HepG2 (cell line): ENCODE results near the gene PNKD. TPM values are rescaled to one million over a fixed set of nuclear protein-coding genes. Genes with fewer than 3 reads are reported as not detected.

Source experiments
- CCAR2 ChIP-seq: fragments of 200-400 bp; formaldehyde crosslinking; optimal IDR thresholded peaks from 2 replicates; pipeline ENCODE3; 2018; ENCODE audit warnings: low read depth, mild to moderate bottlenecking, low read length, moderate library complexity
- CEBPB ChIP-seq: IDR thresholded peaks from 2 replicates; pipeline ENCODE4 v1.6.1; 2011; ENCODE audit warnings: low read depth, low read length, improper control_type of control experiment, borderline replicate concordance
- DNMT1 ChIP-seq: sonication (generic); formaldehyde crosslinking; IDR thresholded peaks from 2 replicates; pipeline ENCODE4 v1.5.1; 2020; ENCODE audit warnings: mild to moderate bottlenecking, missing genetic modification reagents
- FIP1L1 ChIP-seq: fragments of 200-400 bp; formaldehyde crosslinking; IDR thresholded peaks from 2 replicates; pipeline ENCODE4 v1.6.1; 2018; ENCODE audit warnings: low read depth, mild to moderate bottlenecking, low read length, moderate library complexity, borderline replicate concordance; ENCODE audit not compliant: insufficient read depth
- REL ChIP-seq: sonication (generic); formaldehyde crosslinking; conservative IDR thresholded peaks from 2 replicates; pipeline ENCODE4 v1.8.0; 2022; ENCODE audit warnings: mild to moderate bottlenecking, missing genetic modification reagents, moderate library complexity
- SRY ChIP-seq: sonication (generic); formaldehyde crosslinking; IDR thresholded peaks from 2 replicates; pipeline ENCODE4 v1.8.0; 2022; ENCODE audit warnings: mild to moderate bottlenecking, missing genetic modification reagents
- TBX3 ChIP-seq: fragments of 450-650 bp; IDR thresholded peaks from 2 replicates; pipeline ENCODE4 v1.6.1; 2017; ENCODE audit warnings: antibody characterized with exemption, mild to moderate bottlenecking, inconsistent platforms, borderline replicate concordance
- TP53 ChIP-seq: sonication (generic); formaldehyde crosslinking; conservative IDR thresholded peaks from 2 replicates; pipeline ENCODE4 v1.4.0; 2020; ENCODE audit warnings: missing genetic modification reagents
- ZNF234 ChIP-seq: sonication (generic); formaldehyde crosslinking; conservative IDR thresholded peaks from 2 replicates; pipeline ENCODE4 v1.5.1; 2020; ENCODE audit warnings: mild to moderate bottlenecking, missing genetic modification reagents
- ZNF737 ChIP-seq: sonication (generic); formaldehyde crosslinking; IDR thresholded peaks from 2 replicates; pipeline ENCODE4 v1.5.0; 2020; ENCODE audit warnings: missing genetic modification reagents, mild to moderate bottlenecking, borderline replicate concordance
- polyA plus RNA-seq, 8 experiments: library from polyadenylated mRNA; depleted of rRNA in 3 of 8; stranded (reverse) in 7 of 8; unstranded in 1 of 8; fragments of >200 nt; fragmentation: Illumina TruSeq in 4 of 8; extraction: Trizol in 4 of 8; gene quantifications; 2 replicates each; pipeline versions ENCODE4 v1.2.1 to v1.2.3, GENCODE V29; 2011 to 2016; ENCODE audit warnings: low read depth in 4 of 8, missing spikeins in 1 of 8, mixed read lengths in 1 of 8; ENCODE audit not compliant: insufficient read depth in 1 of 8
- total RNA-seq, 5 experiments: library from RNA; depleted of rRNA; stranded (reverse); fragments of >200 nt; fragmentation: Illumina TruSeq; extraction: Trizol; gene quantifications; 2 replicates each; pipeline ENCODE4 v1.2.3, GENCODE V29; 2016; ENCODE audit warnings: low read depth in 1 of 5
- TF ChIP-seq, protein P1 (sequence below): sonication (generic); formaldehyde crosslinking; IDR thresholded peaks from 2 replicates; pipeline ENCODE4 v1.4.0; 2020; ENCODE audit warnings: missing genetic modification reagents, borderline replicate concordance
- TF ChIP-seq, protein P2 (sequence below): sonication (generic); formaldehyde crosslinking; IDR thresholded peaks from 2 replicates; pipeline ENCODE4 v1.5.0; 2020; ENCODE audit warnings: mild to moderate bottlenecking, missing genetic modification reagents
- TF ChIP-seq, protein P3 (sequence below): sonication (generic); formaldehyde crosslinking; conservative IDR thresholded peaks from 2 replicates; pipeline ENCODE4 v1.8.0; 2022; ENCODE audit warnings: low read depth, missing genetic modification reagents
- TF ChIP-seq, protein P4 (sequence below): sonication (generic); formaldehyde crosslinking; IDR thresholded peaks from 2 replicates; pipeline ENCODE4 v1.5.1; 2020; ENCODE audit warnings: mild to moderate bottlenecking, missing genetic modification reagents, borderline replicate concordance

The PNKD gene
- total and polyA plus RNA-seq, 2 of the 13 experiments (the other 11 are each of a cell fraction or from before 2014, with no cell fraction given): 55.9 to 80.4 TPM

DNA sequence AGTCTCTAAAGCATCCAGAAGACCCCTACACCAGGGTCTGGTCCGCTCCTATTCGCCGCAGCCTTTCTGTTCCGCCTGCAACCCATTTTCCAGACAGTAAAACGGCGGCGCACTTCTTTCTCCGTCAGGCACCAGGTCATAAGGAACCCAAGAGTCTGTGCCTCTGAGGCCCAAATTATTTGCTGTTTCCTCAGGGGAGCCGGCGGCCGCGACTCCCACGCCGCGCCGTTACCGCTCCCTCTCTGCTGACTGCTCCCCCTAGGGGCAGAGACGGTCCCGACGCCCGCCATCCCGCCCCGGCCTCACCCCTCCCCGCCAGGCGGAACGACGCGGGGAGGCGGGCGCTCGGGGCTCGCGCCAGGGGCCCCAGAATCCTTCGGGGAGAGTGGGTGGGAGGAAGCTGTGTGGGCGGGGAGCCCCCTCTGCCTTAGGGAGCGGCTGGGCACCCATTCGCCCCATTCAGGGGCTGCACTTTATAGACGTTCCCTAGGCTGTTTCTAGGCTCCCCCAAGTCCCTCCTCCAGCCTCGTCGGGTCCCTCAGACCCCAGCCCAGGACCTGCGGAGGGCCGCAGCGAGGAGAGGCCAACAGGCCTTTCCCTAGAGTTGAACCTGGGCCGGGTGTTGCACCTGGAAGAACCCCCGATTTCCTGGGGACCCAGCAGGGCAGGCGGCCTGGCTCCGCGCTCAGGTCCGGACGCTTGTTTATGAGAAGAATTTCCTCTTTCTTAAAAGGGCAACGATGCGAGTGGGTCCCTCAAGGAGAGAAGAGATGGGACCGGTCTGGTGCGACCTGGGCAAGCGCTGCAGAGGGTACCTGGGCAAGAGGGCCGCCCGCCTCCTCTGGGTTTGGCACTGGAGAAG, 125.7 kb downstream of the PNKD start (continued):
- TF ChIP-seq, protein P1, sequence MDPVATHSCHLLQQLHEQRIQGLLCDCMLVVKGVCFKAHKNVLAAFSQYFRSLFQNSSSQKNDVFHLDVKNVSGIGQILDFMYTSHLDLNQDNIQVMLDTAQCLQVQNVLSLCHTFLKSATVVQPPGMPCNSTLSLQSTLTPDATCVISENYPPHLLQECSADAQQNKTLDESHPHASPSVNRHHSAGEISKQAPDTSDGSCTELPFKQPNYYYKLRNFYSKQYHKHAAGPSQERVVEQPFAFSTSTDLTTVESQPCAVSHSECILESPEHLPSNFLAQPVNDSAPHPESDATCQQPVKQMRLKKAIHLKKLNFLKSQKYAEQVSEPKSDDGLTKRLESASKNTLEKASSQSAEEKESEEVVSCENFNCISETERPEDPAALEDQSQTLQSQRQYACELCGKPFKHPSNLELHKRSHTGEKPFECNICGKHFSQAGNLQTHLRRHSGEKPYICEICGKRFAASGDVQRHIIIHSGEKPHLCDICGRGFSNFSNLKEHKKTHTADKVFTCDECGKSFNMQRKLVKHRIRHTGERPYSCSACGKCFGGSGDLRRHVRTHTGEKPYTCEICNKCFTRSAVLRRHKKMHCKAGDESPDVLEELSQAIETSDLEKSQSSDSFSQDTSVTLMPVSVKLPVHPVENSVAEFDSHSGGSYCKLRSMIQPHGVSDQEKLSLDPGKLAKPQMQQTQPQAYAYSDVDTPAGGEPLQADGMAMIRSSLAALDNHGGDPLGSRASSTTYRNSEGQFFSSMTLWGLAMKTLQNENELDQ (CRISPR knock-in tag): no peak
- peak; percentile 64; the same call in 1 of the 2 replicates for TF ChIP-seq TBX3
- TF ChIP-seq SRY (CRISPR knock-in tag): peak; percentile 79
- TF ChIP-seq FIP1L1: peak; percentile 95; the same call in 1 of the 2 replicates
- TF ChIP-seq TP53 (CRISPR knock-in tag): 0 out of 2 replicates have a peak, but pooled peaks have one; percentile 33
- no peak for TF ChIP-seq CEBPB
- TF ChIP-seq DNMT1 (CRISPR knock-in tag): peak; percentile 95
- no peak for TF ChIP-seq CCAR2
- peak; percentile 89; the same call in 1 of the 2 replicates for TF ChIP-seq ZNF234 (CRISPR knock-in tag)
- TF ChIP-seq, protein P2, sequence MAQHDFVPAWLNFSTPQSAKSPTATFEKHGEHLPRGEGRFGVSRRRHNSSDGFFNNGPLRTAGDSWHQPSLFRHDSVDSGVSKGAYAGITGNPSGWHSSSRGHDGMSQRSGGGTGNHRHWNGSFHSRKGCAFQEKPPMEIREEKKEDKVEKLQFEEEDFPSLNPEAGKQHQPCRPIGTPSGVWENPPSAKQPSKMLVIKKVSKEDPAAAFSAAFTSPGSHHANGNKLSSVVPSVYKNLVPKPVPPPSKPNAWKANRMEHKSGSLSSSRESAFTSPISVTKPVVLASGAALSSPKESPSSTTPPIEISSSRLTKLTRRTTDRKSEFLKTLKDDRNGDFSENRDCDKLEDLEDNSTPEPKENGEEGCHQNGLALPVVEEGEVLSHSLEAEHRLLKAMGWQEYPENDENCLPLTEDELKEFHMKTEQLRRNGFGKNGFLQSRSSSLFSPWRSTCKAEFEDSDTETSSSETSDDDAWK (CRISPR knock-in tag): no peak
- TF ChIP-seq, protein P3, sequence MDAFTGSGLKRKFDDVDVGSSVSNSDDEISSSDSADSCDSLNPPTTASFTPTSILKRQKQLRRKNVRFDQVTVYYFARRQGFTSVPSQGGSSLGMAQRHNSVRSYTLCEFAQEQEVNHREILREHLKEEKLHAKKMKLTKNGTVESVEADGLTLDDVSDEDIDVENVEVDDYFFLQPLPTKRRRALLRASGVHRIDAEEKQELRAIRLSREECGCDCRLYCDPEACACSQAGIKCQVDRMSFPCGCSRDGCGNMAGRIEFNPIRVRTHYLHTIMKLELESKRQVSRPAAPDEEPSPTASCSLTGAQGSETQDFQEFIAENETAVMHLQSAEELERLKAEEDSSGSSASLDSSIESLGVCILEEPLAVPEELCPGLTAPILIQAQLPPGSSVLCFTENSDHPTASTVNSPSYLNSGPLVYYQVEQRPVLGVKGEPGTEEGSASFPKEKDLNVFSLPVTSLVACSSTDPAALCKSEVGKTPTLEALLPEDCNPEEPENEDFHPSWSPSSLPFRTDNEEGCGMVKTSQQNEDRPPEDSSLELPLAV (CRISPR knock-in tag): no peak
- TF ChIP-seq, protein P4, sequence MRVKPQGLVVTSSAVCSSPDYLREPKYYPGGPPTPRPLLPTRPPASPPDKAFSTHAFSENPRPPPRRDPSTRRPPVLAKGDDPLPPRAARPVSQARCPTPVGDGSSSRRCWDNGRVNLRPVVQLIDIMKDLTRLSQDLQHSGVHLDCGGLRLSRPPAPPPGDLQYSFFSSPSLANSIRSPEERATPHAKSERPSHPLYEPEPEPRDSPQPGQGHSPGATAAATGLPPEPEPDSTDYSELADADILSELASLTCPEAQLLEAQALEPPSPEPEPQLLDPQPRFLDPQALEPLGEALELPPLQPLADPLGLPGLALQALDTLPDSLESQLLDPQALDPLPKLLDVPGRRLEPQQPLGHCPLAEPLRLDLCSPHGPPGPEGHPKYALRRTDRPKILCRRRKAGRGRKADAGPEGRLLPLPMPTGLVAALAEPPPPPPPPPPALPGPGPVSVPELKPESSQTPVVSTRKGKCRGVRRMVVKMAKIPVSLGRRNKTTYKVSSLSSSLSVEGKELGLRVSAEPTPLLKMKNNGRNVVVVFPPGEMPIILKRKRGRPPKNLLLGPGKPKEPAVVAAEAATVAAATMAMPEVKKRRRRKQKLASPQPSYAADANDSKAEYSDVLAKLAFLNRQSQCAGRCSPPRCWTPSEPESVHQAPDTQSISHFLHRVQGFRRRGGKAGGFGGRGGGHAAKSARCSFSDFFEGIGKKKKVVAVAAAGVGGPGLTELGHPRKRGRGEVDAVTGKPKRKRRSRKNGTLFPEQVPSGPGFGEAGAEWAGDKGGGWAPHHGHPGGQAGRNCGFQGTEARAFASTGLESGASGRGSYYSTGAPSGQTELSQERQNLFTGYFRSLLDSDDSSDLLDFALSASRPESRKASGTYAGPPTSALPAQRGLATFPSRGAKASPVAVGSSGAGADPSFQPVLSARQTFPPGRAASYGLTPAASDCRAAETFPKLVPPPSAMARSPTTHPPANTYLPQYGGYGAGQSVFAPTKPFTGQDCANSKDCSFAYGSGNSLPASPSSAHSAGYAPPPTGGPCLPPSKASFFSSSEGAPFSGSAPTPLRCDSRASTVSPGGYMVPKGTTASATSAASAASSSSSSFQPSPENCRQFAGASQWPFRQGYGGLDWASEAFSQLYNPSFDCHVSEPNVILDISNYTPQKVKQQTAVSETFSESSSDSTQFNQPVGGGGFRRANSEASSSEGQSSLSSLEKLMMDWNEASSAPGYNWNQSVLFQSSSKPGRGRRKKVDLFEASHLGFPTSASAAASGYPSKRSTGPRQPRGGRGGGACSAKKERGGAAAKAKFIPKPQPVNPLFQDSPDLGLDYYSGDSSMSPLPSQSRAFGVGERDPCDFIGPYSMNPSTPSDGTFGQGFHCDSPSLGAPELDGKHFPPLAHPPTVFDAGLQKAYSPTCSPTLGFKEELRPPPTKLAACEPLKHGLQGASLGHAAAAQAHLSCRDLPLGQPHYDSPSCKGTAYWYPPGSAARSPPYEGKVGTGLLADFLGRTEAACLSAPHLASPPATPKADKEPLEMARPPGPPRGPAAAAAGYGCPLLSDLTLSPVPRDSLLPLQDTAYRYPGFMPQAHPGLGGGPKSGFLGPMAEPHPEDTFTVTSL (CRISPR knock-in tag): peak; percentile 76; the same call in 1 of the 2 replicates
- no peak for TF ChIP-seq ZNF737 (CRISPR knock-in tag)
- 0 out of 2 replicates have a peak, but pooled peaks have one; percentile 70 for TF ChIP-seq REL (CRISPR knock-in tag)
